Measurements from ENCODE around the gene ADCY2.
A peak's percentile ranks its signal among the peaks of the same experiment; 100 is the strongest.

Gene ADCY2

GRCh38 chr5:7673658-7674057 is 277.7 kb downstream of the ADCY2 start:
- no peak overlapping the region for H3K27ac ChIP-seq (ENCODE audit: low read depth, low read length)
- H3K36me3 ChIP-seq (ENCODE audit: insufficient read depth, low read length), result no peaks in the 10 kb centered on the region
- no peak overlapping the region for H3K4me3 ChIP-seq (ENCODE audit: low read depth in 1 of 2, low read length in 2 of 2)
- no peaks in the 10 kb centered on the region for H3K9me3 ChIP-seq (ENCODE audit: low read length)
- no peak overlapping the region for H3K9ac ChIP-seq (ENCODE audit: low read length)
- H3K4me1 ChIP-seq (ENCODE audit: insufficient read depth, low read length), result peaks cover 9% of the 10 kb centered on the region
- no peaks in the 10 kb centered on the region for H3K27me3 ChIP-seq (ENCODE audit: control insufficient read depth in 1 of 2, insufficient read depth in 2 of 2, low read length in 2 of 2)

- H3K9me3 ChIP-seq (ENCODE audit: low read length), result no peaks in the 10 kb centered on the region
- H3K9ac ChIP-seq (ENCODE audit: low read length), result no peak overlapping the region
- H3K36me3 ChIP-seq (ENCODE audit: insufficient read depth, low read length), result no peaks in the 10 kb centered on the region
- H3K4me3 ChIP-seq (ENCODE audit: low read depth in 1 of 2, low read length in 2 of 2), result no peak overlapping the region
- H3K27me3 ChIP-seq (ENCODE audit: control insufficient read depth in 1 of 2, insufficient read depth in 2 of 2, low read length in 2 of 2), result no peaks in the 10 kb centered on the region
- no peak overlapping the region for H3K27ac ChIP-seq (ENCODE audit: low read depth, low read length)
- peaks cover 23% of the 10 kb centered on the region for H3K4me1 ChIP-seq (ENCODE audit: insufficient read depth, low read length)
Measured at GRCh38 chr5:7676455-7676854, 280.5 kb downstream of the ADCY2 start.

GRCh38 chr5:7678030-7678429 is 282.1 kb downstream of the ADCY2 start:
- no peaks in the 10 kb centered on the region for H3K27me3 ChIP-seq (ENCODE audit: control insufficient read depth in 1 of 2, insufficient read depth in 2 of 2, low read length in 2 of 2)
- H3K4me1 ChIP-seq (ENCODE audit: insufficient read depth, low read length), result peaks cover 35% of the 10 kb centered on the region
- H3K36me3 ChIP-seq (ENCODE audit: insufficient read depth, low read length), result no peaks in the 10 kb centered on the region
- peak overlapping the region; percentile 14 for H3K27ac ChIP-seq (ENCODE audit: low read depth, low read length)
- H3K9ac ChIP-seq (ENCODE audit: low read length), result no peak overlapping the region
- H3K9me3 ChIP-seq (ENCODE audit: low read length), result no peaks in the 10 kb centered on the region
- H3K4me3 ChIP-seq (ENCODE audit: low read depth in 1 of 2, low read length in 2 of 2), result no peak overlapping the region

GRCh38 chr5:7679663-7680062 is 283.7 kb downstream of the ADCY2 start:
- Histone ChIP-seq H3K27me3 (ENCODE audit: control insufficient read depth in 1 of 2, insufficient read depth in 2 of 2, low read length in 2 of 2) (no peaks in the 10 kb centered on the region), H3K36me3 (ENCODE audit: insufficient read depth, low read length) (no peaks in the 10 kb centered on the region), H3K4me3 (ENCODE audit: low read depth in 1 of 2, low read length in 2 of 2) (no peak overlapping the region), H3K4me1 (ENCODE audit: insufficient read depth, low read length) (peaks cover 30% of the 10 kb centered on the region), H3K27ac (ENCODE audit: low read depth, low read length) (no peak overlapping the region), H3K9me3 (ENCODE audit: low read length) (no peaks in the 10 kb centered on the region), H3K9ac (ENCODE audit: low read length) (no peak overlapping the region)

GRCh38 chr5:7680260-7680659 is 284.3 kb downstream of the ADCY2 start:
- no peaks in the 10 kb centered on the region for H3K36me3 ChIP-seq (ENCODE audit: insufficient read depth, low read length)
- H3K27ac ChIP-seq (ENCODE audit: low read depth, low read length), result no peak overlapping the region
- H3K4me1 ChIP-seq (ENCODE audit: insufficient read depth, low read length), result peaks cover 30% of the 10 kb centered on the region
- no peak overlapping the region for H3K9ac ChIP-seq (ENCODE audit: low read length)
- H3K4me3 ChIP-seq (ENCODE audit: low read depth in 1 of 2, low read length in 2 of 2), result no peak overlapping the region
- H3K27me3 ChIP-seq (ENCODE audit: control insufficient read depth in 1 of 2, insufficient read depth in 2 of 2, low read length in 2 of 2), result no peaks in the 10 kb centered on the region
- no peaks in the 10 kb centered on the region for H3K9me3 ChIP-seq (ENCODE audit: low read length)

- H3K36me3 ChIP-seq (ENCODE audit: insufficient read depth, low read length), result no peaks in the 10 kb centered on the region
- H3K27ac ChIP-seq (ENCODE audit: low read depth, low read length), result peak overlapping the region; percentile 65
- no peaks in the 10 kb centered on the region for H3K27me3 ChIP-seq (ENCODE audit: control insufficient read depth in 1 of 2, insufficient read depth in 2 of 2, low read length in 2 of 2)
- no peak overlapping the region for H3K9ac ChIP-seq (ENCODE audit: low read length)
- no peak overlapping the region for H3K4me3 ChIP-seq (ENCODE audit: low read depth in 1 of 2, low read length in 2 of 2)
- peaks cover 30% of the 10 kb centered on the region for H3K4me1 ChIP-seq (ENCODE audit: insufficient read depth, low read length)
- H3K9me3 ChIP-seq (ENCODE audit: low read length), result no peaks in the 10 kb centered on the region
Measured at GRCh38 chr5:7682379-7682778, 286.4 kb downstream of the ADCY2 start.

GRCh38 chr5:7683753-7684152 is 287.8 kb downstream of the ADCY2 start:
- Histone ChIP-seq H3K4me3 (ENCODE audit: low read depth in 1 of 2, low read length in 2 of 2) (no peak overlapping the region), H3K27me3 (ENCODE audit: control insufficient read depth in 1 of 2, insufficient read depth in 2 of 2, low read length in 2 of 2) (no peaks in the 10 kb centered on the region), H3K9ac (ENCODE audit: low read length) (no peak overlapping the region), H3K4me1 (ENCODE audit: insufficient read depth, low read length) (peaks cover 27% of the 10 kb centered on the region), H3K27ac (ENCODE audit: low read depth, low read length) (no peak overlapping the region), H3K36me3 (ENCODE audit: insufficient read depth, low read length) (no peaks in the 10 kb centered on the region), H3K9me3 (ENCODE audit: low read length) (no peaks in the 10 kb centered on the region)

GRCh38 chr5:7684826-7685225 is 288.9 kb downstream of the ADCY2 start:
- Histone ChIP-seq H3K9ac (ENCODE audit: low read length) (no peak overlapping the region), H3K27ac (ENCODE audit: low read depth, low read length) (no peak overlapping the region), H3K9me3 (ENCODE audit: low read length) (no peaks in the 10 kb centered on the region), H3K4me3 (ENCODE audit: low read depth in 1 of 2, low read length in 2 of 2) (no peak overlapping the region), H3K36me3 (ENCODE audit: insufficient read depth, low read length) (no peaks in the 10 kb centered on the region), H3K27me3 (ENCODE audit: control insufficient read depth in 1 of 2, insufficient read depth in 2 of 2, low read length in 2 of 2) (no peaks in the 10 kb centered on the region), H3K4me1 (ENCODE audit: insufficient read depth, low read length) (peaks cover 25% of the 10 kb centered on the region)

- Histone ChIP-seq H3K9ac (ENCODE audit: low read length) (no peak overlapping the region), H3K4me3 (ENCODE audit: low read depth in 1 of 2, low read length in 2 of 2) (no peak overlapping the region), H3K36me3 (ENCODE audit: insufficient read depth, low read length) (peaks cover 4% of the 10 kb centered on the region), H3K27ac (ENCODE audit: low read depth, low read length) (no peak overlapping the region), H3K27me3 (ENCODE audit: control insufficient read depth in 1 of 2, insufficient read depth in 2 of 2, low read length in 2 of 2) (no peaks in the 10 kb centered on the region), H3K9me3 (ENCODE audit: low read length) (no peaks in the 10 kb centered on the region), H3K4me1 (ENCODE audit: insufficient read depth, low read length) (peaks cover 10% of the 10 kb centered on the region)
Measured at GRCh38 chr5:7686794-7687193, 290.9 kb downstream of the ADCY2 start.

GRCh38 chr5:7690557-7690956 is 294.6 kb downstream of the ADCY2 start:
- no peak overlapping the region for H3K9ac ChIP-seq (ENCODE audit: low read length)
- H3K36me3 ChIP-seq (ENCODE audit: insufficient read depth, low read length), result peaks cover 4% of the 10 kb centered on the region
- no peaks in the 10 kb centered on the region for H3K4me1 ChIP-seq (ENCODE audit: insufficient read depth, low read length)
- no peak overlapping the region for H3K4me3 ChIP-seq (ENCODE audit: low read depth in 1 of 2, low read length in 2 of 2)
- no peaks in the 10 kb centered on the region for H3K27me3 ChIP-seq (ENCODE audit: control insufficient read depth in 1 of 2, insufficient read depth in 2 of 2, low read length in 2 of 2)
- H3K27ac ChIP-seq (ENCODE audit: low read depth, low read length), result no peak overlapping the region
- H3K9me3 ChIP-seq (ENCODE audit: low read length), result no peaks in the 10 kb centered on the region

GRCh38 chr5:7705261-7705660 is 309.3 kb downstream of the ADCY2 start:
- no peaks in the 10 kb centered on the region for H3K9me3 ChIP-seq (ENCODE audit: low read length)

GRCh38 chr5:7705736-7706135 is 309.8 kb downstream of the ADCY2 start:
- Histone ChIP-seq H3K9ac (ENCODE audit: low read length) (no peak overlapping the region), H3K27ac (ENCODE audit: low read depth, low read length) (no peak overlapping the region), H3K4me1 (ENCODE audit: insufficient read depth, low read length) (no peaks in the 10 kb centered on the region), H3K27me3 (ENCODE audit: control insufficient read depth in 1 of 2, insufficient read depth in 2 of 2, low read length in 2 of 2) (no peaks in the 10 kb centered on the region), H3K9me3 (ENCODE audit: low read length) (no peaks in the 10 kb centered on the region), H3K4me3 (ENCODE audit: low read depth in 1 of 2, low read length in 2 of 2) (no peak overlapping the region), H3K36me3 (ENCODE audit: insufficient read depth, low read length) (no peaks in the 10 kb centered on the region)

More at GRCh38 chr5:7705261-7705660, 309.3 kb downstream of the ADCY2 start:
- Histone ChIP-seq H3K27ac (ENCODE audit: low read depth, low read length) (no peak overlapping the region), H3K36me3 (ENCODE audit: insufficient read depth, low read length) (no peaks in the 10 kb centered on the region), H3K4me1 (ENCODE audit: insufficient read depth, low read length) (no peaks in the 10 kb centered on the region), H3K9ac (ENCODE audit: low read length) (no peak overlapping the region), H3K27me3 (ENCODE audit: control insufficient read depth in 1 of 2, insufficient read depth in 2 of 2, low read length in 2 of 2) (no peaks in the 10 kb centered on the region), H3K4me3 (ENCODE audit: low read depth in 1 of 2, low read length in 2 of 2) (no peak overlapping the region)
